WI38 (cell line): ENCODE data around the gene LIN28B.

ENCODE experiments used
- H3K4me3 ChIP-seq: 2 replicates; pipeline ENCODE4 v1.5.1; 2011; ENCODE audit warnings: low read depth, mild to moderate bottlenecking, control low read depth, low read length
- CTCF ChIP-seq: IDR thresholded peaks from 2 replicates; pipeline ENCODE4 v1.5.1; 2012; ENCODE audit warnings: low read depth, mild to moderate bottlenecking, control low read depth, low read length

Gene LIN28B

GRCh38 chr6:104956731-104957294 lies at the start of gene LIN28B:
Gene LIN28B, plus strand, starts transcription at chr6:104957107. Its CDS starts 144 bp downstream, at chr6:104957251.
- no peak within 1 kb of the TSS for H3K4me3 ChIP-seq
- TF ChIP-seq CTCF, result no peak

GRCh38 chr6:104908031-104908887 lies 48.6 kb upstream of the LIN28B start:
- no peak overlapping the region for H3K4me3 ChIP-seq
- TF ChIP-seq CTCF, result no peak

- no peak for TF ChIP-seq CTCF
- no peak overlapping the region for H3K4me3 ChIP-seq
Measured at GRCh38 chr6:104908888-104909525, 47.9 kb upstream of the LIN28B start.

- no peak for TF ChIP-seq CTCF
- no peak overlapping the region for H3K4me3 ChIP-seq
Measured at GRCh38 chr6:104921896-104922295, 35.0 kb upstream of the LIN28B start.

- no peak overlapping the region for H3K4me3 ChIP-seq
- TF ChIP-seq CTCF, result no peak
Measured at GRCh38 chr6:104928141-104928540, 28.8 kb upstream of the LIN28B start.

- TF ChIP-seq CTCF, result no peak
- H3K4me3 ChIP-seq, result no peak overlapping the region
Measured at GRCh38 chr6:104929353-104929752, 27.6 kb upstream of the LIN28B start.

GRCh38 chr6:104930939-104931338 lies 26.0 kb upstream of the LIN28B start:
- no peak for TF ChIP-seq CTCF
- H3K4me3 ChIP-seq, result no peak overlapping the region
